ENCODE measurements around the gene OPRL1.

OPRL1 gene

DNA sequence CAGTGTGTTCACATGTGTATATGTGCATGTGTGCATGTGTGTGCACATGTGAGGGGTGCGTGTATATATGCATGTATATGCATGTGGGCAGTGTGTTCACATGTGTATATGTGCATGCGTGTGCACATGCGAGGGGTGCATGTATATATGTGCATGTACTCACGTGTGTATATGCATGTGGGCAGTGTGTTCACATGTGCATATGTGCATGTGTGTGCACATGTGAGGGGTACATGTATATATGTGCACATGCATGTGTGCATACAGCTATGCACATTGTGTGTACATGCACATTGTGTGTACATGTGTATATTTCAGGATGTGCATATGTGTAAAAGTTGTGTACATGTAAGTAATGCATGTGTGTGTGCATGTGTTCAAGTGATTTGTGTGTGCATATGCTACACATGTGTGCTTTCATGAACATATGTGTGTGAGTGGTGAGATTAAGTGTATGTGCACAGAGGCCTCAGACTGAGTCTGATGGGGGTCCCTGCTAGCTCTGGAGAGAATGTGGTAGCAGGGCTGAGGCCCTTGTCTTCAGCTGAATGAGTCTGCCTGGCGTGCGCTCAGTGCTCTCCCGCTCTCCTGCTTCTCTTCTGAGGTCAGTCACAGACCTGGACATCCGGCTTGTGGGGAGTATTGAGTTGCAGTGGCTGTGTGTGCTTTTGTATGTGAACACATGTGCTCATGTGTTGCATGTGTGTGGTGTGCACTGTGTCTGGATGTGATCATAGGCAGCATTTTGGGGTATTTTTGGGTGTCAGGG is 64.4 kb downstream of the OPRL1 start:
- no peak for DNase-seq (ENCODE audit: low read depth)

DNA sequence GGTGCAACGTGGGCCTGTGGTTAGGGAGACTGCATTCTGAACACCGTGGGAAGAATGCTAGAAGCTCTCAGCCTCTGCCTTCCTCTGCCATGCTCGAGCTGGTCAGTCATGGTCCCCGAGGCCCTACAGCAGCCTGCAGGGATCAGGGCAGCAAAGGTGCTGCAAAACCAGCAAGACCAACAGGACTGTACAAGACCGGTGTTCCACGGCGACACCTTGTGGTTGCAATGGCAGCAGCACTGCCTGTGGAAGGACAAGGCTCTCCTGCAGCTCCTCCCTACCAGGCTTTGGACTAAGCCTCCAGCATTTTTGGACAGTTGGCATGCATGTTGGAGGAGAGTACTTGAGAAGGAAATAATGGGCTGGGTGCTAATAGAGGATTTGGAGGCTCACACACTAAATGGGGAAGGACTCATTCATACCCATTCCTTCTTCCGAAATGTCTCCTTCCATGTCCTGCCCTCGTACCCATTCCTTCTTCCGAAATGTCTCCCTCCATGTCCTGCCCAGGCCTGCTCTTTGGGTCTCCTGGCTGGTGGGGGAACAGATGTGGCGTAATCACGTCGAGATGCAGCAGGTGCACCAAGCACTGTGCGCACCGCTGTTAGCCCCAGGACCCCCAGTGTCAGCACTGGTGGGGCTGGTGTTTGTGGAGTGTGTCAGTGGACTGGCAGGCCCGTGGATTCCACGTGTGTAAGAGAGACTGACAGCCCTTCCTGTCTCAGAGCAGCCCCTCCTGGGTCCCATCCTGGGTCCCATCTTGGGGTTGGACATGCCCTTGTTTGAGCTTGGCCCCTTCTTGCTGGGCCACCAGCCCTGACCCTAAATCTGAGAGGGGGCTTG is 65.8 kb downstream of the OPRL1 start:
- DNase-seq (ENCODE audit: low read depth): no peak

DNA sequence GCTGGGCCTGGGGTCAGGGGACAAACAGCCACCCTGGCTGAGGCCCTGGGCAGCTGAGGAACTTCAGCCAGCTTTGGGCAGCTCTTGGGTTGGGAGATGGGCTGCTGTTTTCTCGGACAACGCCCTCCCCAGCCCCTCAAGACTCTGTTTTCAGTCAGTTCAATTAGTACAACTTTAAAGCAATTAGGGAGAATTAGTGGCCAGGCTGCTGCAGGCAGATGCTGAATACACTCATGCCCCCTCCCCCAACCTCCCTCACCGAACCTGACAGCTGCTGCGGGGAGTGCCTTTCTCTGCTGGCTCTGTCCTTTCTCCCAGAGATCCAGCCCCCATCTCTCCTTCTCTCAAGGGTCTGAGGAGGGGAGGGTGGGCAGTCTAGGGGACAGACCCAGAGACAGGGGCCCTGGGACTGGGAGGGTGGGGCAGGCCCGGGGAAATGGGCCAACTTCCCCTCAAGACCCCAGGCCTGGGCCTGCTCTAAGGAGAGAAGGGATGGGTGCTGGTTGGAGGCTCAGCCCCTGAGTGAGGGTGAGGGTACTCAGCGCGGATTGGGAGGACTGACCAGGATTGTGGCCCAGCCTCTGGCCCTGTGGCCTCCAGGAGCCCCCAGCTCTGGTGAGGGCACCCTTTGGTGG is 66.5 kb downstream of the OPRL1 start:
- DNase-seq (ENCODE audit: low read depth): no peak

DNA sequence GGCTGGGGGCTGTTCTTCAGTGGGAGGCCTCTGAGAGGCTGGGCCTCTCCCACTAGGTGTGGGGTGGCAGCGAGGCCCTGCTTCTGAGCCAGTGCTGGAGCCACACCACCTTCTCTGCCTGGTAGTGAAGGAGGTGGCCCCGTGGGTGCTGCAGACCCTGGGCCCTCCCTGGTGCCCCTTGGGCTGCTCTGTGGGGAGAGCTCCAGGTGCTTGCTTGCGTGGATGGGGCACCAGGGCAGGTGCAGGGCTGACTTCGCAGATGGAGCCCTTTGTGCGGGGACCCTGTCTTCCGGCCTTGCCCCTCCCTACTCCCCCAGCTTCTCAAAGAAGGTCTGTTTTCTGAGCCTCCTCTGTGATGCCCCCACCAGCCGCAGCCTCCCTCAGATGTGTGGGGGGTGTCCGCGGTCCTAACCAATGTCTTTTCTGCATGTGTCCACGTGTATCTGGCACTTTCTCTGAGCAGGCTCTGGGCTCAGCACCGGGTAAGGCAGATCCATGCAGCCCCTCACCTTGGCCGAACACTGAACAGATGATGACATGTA is 67.1 kb downstream of the OPRL1 start:
- DNase-seq (ENCODE audit: low read depth): no peak

DNA sequence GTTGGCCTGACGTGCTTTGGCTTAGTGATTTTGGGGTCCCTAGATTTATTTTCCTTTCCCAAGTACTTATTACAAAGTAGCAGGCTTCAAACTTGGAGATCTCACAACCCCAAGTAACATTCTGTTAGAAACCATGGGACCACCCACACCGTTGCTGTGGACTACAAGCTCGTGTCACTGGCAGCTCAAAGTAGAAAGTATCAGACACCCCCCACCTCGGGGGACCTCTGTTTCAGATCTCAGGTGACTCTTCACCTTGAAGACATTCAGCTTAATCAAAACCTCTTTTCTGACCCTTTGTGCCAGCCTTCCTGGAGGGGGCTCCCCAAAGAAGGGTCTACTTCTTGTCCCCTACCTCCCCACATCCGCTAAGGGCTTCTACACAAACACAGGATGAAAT is 68.7 kb downstream of the OPRL1 start:
- DNase-seq (ENCODE audit: low read depth): no peak

DNA sequence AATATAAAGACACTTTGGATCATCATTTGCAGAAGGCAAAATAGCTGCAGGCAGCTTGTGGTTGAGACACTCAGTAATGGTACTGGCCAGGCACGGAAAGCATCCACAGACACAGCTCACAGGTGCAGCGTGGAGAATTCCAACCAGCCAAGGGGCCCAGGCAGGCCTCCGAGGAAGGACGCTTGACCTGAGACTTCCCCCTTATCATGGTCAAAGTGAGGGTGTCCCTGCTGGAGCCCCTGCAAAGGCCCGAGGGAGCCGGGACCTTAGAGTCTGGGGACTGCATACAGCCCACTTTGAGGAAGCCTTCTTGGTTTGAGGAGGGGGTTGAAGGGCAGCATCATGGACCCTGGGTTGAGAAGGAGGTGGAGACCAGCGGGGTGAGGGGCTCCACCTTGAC is 69.3 kb downstream of the OPRL1 start:
- DNase-seq (ENCODE audit: low read depth): no peak

DNA sequence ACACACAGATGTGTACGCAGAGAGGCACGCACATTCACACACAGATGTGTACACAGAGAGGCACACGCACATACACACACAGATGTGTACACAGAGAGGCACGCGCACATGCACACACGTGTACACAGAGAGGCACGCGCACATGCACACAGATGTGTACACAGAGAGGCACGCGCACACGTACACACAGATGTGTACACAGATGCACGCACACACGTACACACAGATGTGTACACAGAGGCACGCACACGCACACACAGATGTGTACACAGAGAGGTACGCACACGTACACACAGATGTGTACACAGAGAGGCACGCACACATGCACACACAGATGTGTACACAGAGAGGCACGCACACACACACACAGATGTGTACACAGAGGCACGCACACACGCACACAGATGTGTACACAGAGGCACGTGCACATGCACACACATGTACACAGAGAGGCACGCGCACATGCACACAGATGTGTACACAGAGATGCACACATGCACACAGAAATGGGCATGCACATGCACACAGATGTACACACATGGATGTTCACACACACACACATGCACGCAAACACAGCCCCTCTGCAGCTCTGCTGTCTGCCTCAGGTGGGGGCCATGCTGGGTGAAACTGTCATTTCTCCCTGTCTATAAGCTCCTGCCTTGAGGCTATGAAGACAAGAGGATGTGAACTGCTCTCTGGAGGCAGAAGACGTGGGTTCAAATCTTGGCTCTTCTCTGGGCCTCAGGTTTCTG is 70.1 kb downstream of the OPRL1 start:
- DNase-seq (ENCODE audit: low read depth): no peak

Data from stimulated activated CD8-positive, alpha-beta memory T cell treated with anti-CD3 and anti-CD28 coated beads, Interleukin-4, amount 100 ng/mL, for 24 hours (primary cell).